ENCODE data around the gene PHOSPHO2.

The PHOSPHO2 gene

GRCh38 chr2:169739351-169739750 lies 45.1 kb downstream of the PHOSPHO2 start:
- peaks cover 18 to 75% of the 10 kb centered on the region in 2 donors for H3K36me3 ChIP-seq (replicated peaks in 1 of 2; ENCODE audit: control insufficient read depth in 2 of 2, insufficient read depth in 2 of 2, low read length in 2 of 2)
- no peak overlapping the region for H3K27ac ChIP-seq (replicated peaks; ENCODE audit: low read length)
- H2BK5ac ChIP-seq (ENCODE audit: low read length) = no peak overlapping the region
- WGBS, 2 donors (ENCODE audit: extremely low coverage in 2 of 2, insufficient read length in 2 of 2, insufficient replicate concordance in 1 of 2) = no CpG with 5 or more reads among the region's 1 CpG
- H4K8ac ChIP-seq (ENCODE audit: low read depth, low read length) = no peak overlapping the region
- no peak overlapping the region for H2AK5ac ChIP-seq (ENCODE audit: low read depth, low read length)
- H3K4me1 ChIP-seq (ENCODE audit: control insufficient read depth in 2 of 2, insufficient read depth in 1 of 2, low read depth in 1 of 2, low read length in 2 of 2) = peaks cover 10 to 21% of the 10 kb centered on the region in 2 donors
- H2BK120ac ChIP-seq (ENCODE audit: low read depth, low read length) = no peak overlapping the region
- no peak overlapping the region for H3K4me3 ChIP-seq (ENCODE audit: low read length in 2 of 2)
- no peak overlapping the region for H2AFZ ChIP-seq (ENCODE audit: low read length)
- no peaks in the 10 kb centered on the region for H3K9me3 ChIP-seq (replicated peaks in 1 of 2; ENCODE audit: control insufficient read depth in 2 of 2, insufficient read depth in 1 of 2, low read depth in 1 of 2, low read length in 2 of 2)
- H4K91ac ChIP-seq (ENCODE audit: low read depth, low read length, poor library complexity) = no peak overlapping the region
- no peak overlapping the region for H3K18ac ChIP-seq (ENCODE audit: low read length)
- no peak overlapping the region for H3K4ac ChIP-seq (ENCODE audit: low read length)
- H2BK15ac ChIP-seq (ENCODE audit: low read length) = no peak overlapping the region
- no peak overlapping the region for H3K23ac ChIP-seq (ENCODE audit: low read depth, low read length, poor library complexity)
- no peak overlapping the region for H3K14ac ChIP-seq (ENCODE audit: low read length)
- H3K79me1 ChIP-seq (ENCODE audit: low read depth, low read length) = peaks cover 3% of the 10 kb centered on the region
- no peak overlapping the region for H3K9ac ChIP-seq (ENCODE audit: low read depth, low read length, poor library complexity)
- no peak overlapping the region for H2BK12ac ChIP-seq (ENCODE audit: low read length)
- DNase-seq (ENCODE audit: low spot score) = no peak
- no peak overlapping the region for H3K4me2 ChIP-seq (ENCODE audit: insufficient read depth, low read length, poor library complexity, severe bottlenecking)
- no peaks in the 10 kb centered on the region for H3K27me3 ChIP-seq (ENCODE audit: control insufficient read depth in 3 of 3, insufficient read depth in 3 of 3, low read depth in 1 of 3, low read length in 3 of 3)

GRCh38 chr2:169743549-169743948 lies 49.3 kb downstream of the PHOSPHO2 start:
- Histone ChIP-seq H4K91ac (ENCODE audit: low read depth, low read length, poor library complexity) (no peak overlapping the region), H2AK5ac (ENCODE audit: low read depth, low read length) (no peak overlapping the region), H2AFZ (ENCODE audit: low read length) (no peak overlapping the region), H2BK15ac (ENCODE audit: low read length) (no peak overlapping the region), H3K23ac (ENCODE audit: low read depth, low read length, poor library complexity) (no peak overlapping the region), H4K8ac (ENCODE audit: low read depth, low read length) (no peak overlapping the region), H3K9ac (ENCODE audit: low read depth, low read length, poor library complexity) (no peak overlapping the region), H3K27me3 (ENCODE audit: control insufficient read depth in 3 of 3, insufficient read depth in 3 of 3, low read depth in 1 of 3, low read length in 3 of 3) (no peaks in the 10 kb centered on the region), H3K4ac (ENCODE audit: low read length) (no peak overlapping the region), H3K4me1 (ENCODE audit: control insufficient read depth in 2 of 2, insufficient read depth in 1 of 2, low read depth in 1 of 2, low read length in 2 of 2) (peaks cover 0 to 1% of the 10 kb centered on the region in 2 donors), H3K9me3 (replicated peaks in 1 of 2; ENCODE audit: control insufficient read depth in 2 of 2, insufficient read depth in 1 of 2, low read depth in 1 of 2, low read length in 2 of 2) (no peaks in the 10 kb centered on the region), H3K79me1 (ENCODE audit: low read depth, low read length) (peaks cover 3% of the 10 kb centered on the region), H2BK5ac (ENCODE audit: low read length) (no peak overlapping the region), H2BK12ac (ENCODE audit: low read length) (no peak overlapping the region), H3K27ac (replicated peaks; ENCODE audit: low read length) (no peak overlapping the region), H3K36me3 (replicated peaks in 1 of 2; ENCODE audit: control insufficient read depth in 2 of 2, insufficient read depth in 2 of 2, low read length in 2 of 2) (peaks cover 31 to 89% of the 10 kb centered on the region in 2 donors), H3K18ac (ENCODE audit: low read length) (no peak overlapping the region), H2BK120ac (ENCODE audit: low read depth, low read length) (no peak overlapping the region), H3K4me2 (ENCODE audit: insufficient read depth, low read length, poor library complexity, severe bottlenecking) (no peak overlapping the region), H3K14ac (ENCODE audit: low read length) (no peak overlapping the region), H3K4me3 (ENCODE audit: low read length in 2 of 2) (no peak overlapping the region)
- DNase-seq (ENCODE audit: low spot score) = no peak
- WGBS, 2 donors (ENCODE audit: extremely low coverage in 2 of 2, insufficient read length in 2 of 2, insufficient replicate concordance in 1 of 2) = no CpG with 5 or more reads among the region's 4 CpGs

- Histone ChIP-seq H3K9ac (ENCODE audit: low read depth, low read length, poor library complexity) (no peak overlapping the region), H2AK5ac (ENCODE audit: low read depth, low read length) (no peak overlapping the region)
- no CpG with 5 or more reads among the region's 2 CpGs for WGBS, 2 donors (ENCODE audit: extremely low coverage in 2 of 2, insufficient read length in 2 of 2, insufficient replicate concordance in 1 of 2)
Observed at GRCh38 chr2:169746240-169746639, 52.0 kb downstream of the PHOSPHO2 start.

GRCh38 chr2:169748319-169748718 lies 54.0 kb downstream of the PHOSPHO2 start:
- H3K14ac ChIP-seq (ENCODE audit: low read length) = no peak overlapping the region
- no peaks in the 10 kb centered on the region for H3K4me1 ChIP-seq (ENCODE audit: control insufficient read depth in 2 of 2, insufficient read depth in 1 of 2, low read depth in 1 of 2, low read length in 2 of 2)
- H2BK120ac ChIP-seq (ENCODE audit: low read depth, low read length) = no peak overlapping the region
- no peak overlapping the region for H4K91ac ChIP-seq (ENCODE audit: low read depth, low read length, poor library complexity)
- no peak overlapping the region for H3K9ac ChIP-seq (ENCODE audit: low read depth, low read length, poor library complexity)
- no peak overlapping the region for H2BK5ac ChIP-seq (ENCODE audit: low read length)
- H2AK5ac ChIP-seq (ENCODE audit: low read depth, low read length) = no peak overlapping the region
- no peak overlapping the region for H3K18ac ChIP-seq (ENCODE audit: low read length)
- no peak overlapping the region for H3K27ac ChIP-seq (replicated peaks; ENCODE audit: low read length)
- H3K36me3 ChIP-seq (replicated peaks in 1 of 2; ENCODE audit: control insufficient read depth in 2 of 2, insufficient read depth in 2 of 2, low read length in 2 of 2) = peaks cover 25 to 94% of the 10 kb centered on the region in 2 donors
- DNase-seq (ENCODE audit: low spot score) = no peak
- no peak overlapping the region for H2BK15ac ChIP-seq (ENCODE audit: low read length)
- H3K9me3 ChIP-seq (replicated peaks in 1 of 2; ENCODE audit: control insufficient read depth in 2 of 2, insufficient read depth in 1 of 2, low read depth in 1 of 2, low read length in 2 of 2) = peaks cover 0 to 4% of the 10 kb centered on the region in 2 donors
- H3K79me1 ChIP-seq (ENCODE audit: low read depth, low read length) = peaks cover 2% of the 10 kb centered on the region
- no CpG with 5 or more reads among the region's 6 CpGs for WGBS, 2 donors (ENCODE audit: extremely low coverage in 2 of 2, insufficient read length in 2 of 2, insufficient replicate concordance in 1 of 2)
- H3K4me3 ChIP-seq (ENCODE audit: low read length in 2 of 2) = no peak overlapping the region
- H2AFZ ChIP-seq (ENCODE audit: low read length) = no peak overlapping the region
- H4K8ac ChIP-seq (ENCODE audit: low read depth, low read length) = no peak overlapping the region
- H3K4ac ChIP-seq (ENCODE audit: low read length) = no peak overlapping the region
- H2BK12ac ChIP-seq (ENCODE audit: low read length) = no peak overlapping the region
- H3K4me2 ChIP-seq (ENCODE audit: insufficient read depth, low read length, poor library complexity, severe bottlenecking) = no peak overlapping the region
- H3K27me3 ChIP-seq (ENCODE audit: control insufficient read depth in 3 of 3, insufficient read depth in 3 of 3, low read depth in 1 of 3, low read length in 3 of 3) = no peaks in the 10 kb centered on the region
- no peak overlapping the region for H3K23ac ChIP-seq (ENCODE audit: low read depth, low read length, poor library complexity)

More at GRCh38 chr2:169746240-169746639, 52.0 kb downstream of the PHOSPHO2 start:
- Histone ChIP-seq H4K8ac (ENCODE audit: low read depth, low read length) (no peak overlapping the region), H2BK5ac (ENCODE audit: low read length) (no peak overlapping the region), H2BK15ac (ENCODE audit: low read length) (no peak overlapping the region), H2AFZ (ENCODE audit: low read length) (no peak overlapping the region), H4K91ac (ENCODE audit: low read depth, low read length, poor library complexity) (no peak overlapping the region), H2BK120ac (ENCODE audit: low read depth, low read length) (no peak overlapping the region), H3K4me1 (ENCODE audit: control insufficient read depth in 2 of 2, insufficient read depth in 1 of 2, low read depth in 1 of 2, low read length in 2 of 2) (no peaks in the 10 kb centered on the region), H3K9me3 (replicated peaks in 1 of 2; ENCODE audit: control insufficient read depth in 2 of 2, insufficient read depth in 1 of 2, low read depth in 1 of 2, low read length in 2 of 2) (peaks cover 0 to 4% of the 10 kb centered on the region in 2 donors), H2BK12ac (ENCODE audit: low read length) (no peak overlapping the region), H3K4me2 (ENCODE audit: insufficient read depth, low read length, poor library complexity, severe bottlenecking) (no peak overlapping the region), H3K27ac (replicated peaks; ENCODE audit: low read length) (no peak overlapping the region), H3K4ac (ENCODE audit: low read length) (no peak overlapping the region), H3K23ac (ENCODE audit: low read depth, low read length, poor library complexity) (no peak overlapping the region), H3K36me3 (replicated peaks in 1 of 2; ENCODE audit: control insufficient read depth in 2 of 2, insufficient read depth in 2 of 2, low read length in 2 of 2) (peaks cover 31 to 97% of the 10 kb centered on the region in 2 donors), H3K79me1 (ENCODE audit: low read depth, low read length) (peaks cover 2% of the 10 kb centered on the region), H3K27me3 (ENCODE audit: control insufficient read depth in 3 of 3, insufficient read depth in 3 of 3, low read depth in 1 of 3, low read length in 3 of 3) (no peaks in the 10 kb centered on the region), H3K14ac (ENCODE audit: low read length) (no peak overlapping the region), H3K18ac (ENCODE audit: low read length) (no peak overlapping the region), H3K4me3 (ENCODE audit: low read length in 2 of 2) (no peak overlapping the region)
- DNase-seq (ENCODE audit: low spot score) = no peak
